GM23338 (cell line): ENCODE measurements around the gene RNF7. TPM values are rescaled to one million over a fixed set of nuclear protein-coding genes. Genes with fewer than 3 reads are reported as not detected.

ENCODE experiments used
- ATAC-seq: fragments of 200-7000 bp; cut with Tn5 transposase; 3 replicates; pipeline ENCODE4 v1.9.1; 2020
- DNase-seq: peaks from one replicate; pipeline ENCODE4 v3.0.0-alpha.2; 2015; ENCODE audit warnings: low spot score
- H2AFZ ChIP-seq: fragments of 200-600 bp; sonication (generic); 2 replicates; pipeline ENCODE4 v1.8.0; 2016; ENCODE audit warnings: antibody characterized with exemption, mild to moderate bottlenecking, moderate library complexity
- H3F3A ChIP-seq: fragments of 200-600 bp; sonication (generic); replicated peaks from 2 replicates; pipeline ENCODE4 v1.8.0; 2017; ENCODE audit warnings: antibody characterized with exemption, mixed run types, low read depth
- H3K27ac ChIP-seq: fragments of 200-600 bp; sonication (generic); 2 replicates; pipeline ENCODE4 v1.6.1; 2016; ENCODE audit warnings: low read depth
- H3K27me3 ChIP-seq: fragments of 200-600 bp; sonication (generic); 2 replicates; pipeline ENCODE4 v1.8.0; 2016; ENCODE audit warnings: mild to moderate bottlenecking, mixed run types, moderate library complexity; ENCODE audit not compliant: insufficient read depth
- H3K36me3 ChIP-seq: fragments of 200-600 bp; sonication (generic); 2 replicates; pipeline ENCODE4 v1.8.0; 2016; ENCODE audit warnings: mild to moderate bottlenecking; ENCODE audit not compliant: insufficient read depth
- H3K4me1 ChIP-seq: fragments of 200-600 bp; sonication (generic); 2 replicates; pipeline ENCODE4 v1.8.0; 2016; ENCODE audit warnings: mild to moderate bottlenecking, moderate library complexity; ENCODE audit not compliant: insufficient read depth
- H3K4me2 ChIP-seq: fragments of 200-600 bp; sonication (generic); 2 replicates; pipeline ENCODE4 v1.7.1; 2017; ENCODE audit warnings: mixed run types
- H3K4me3 ChIP-seq: fragments of 200-600 bp; sonication (generic); 2 replicates; pipeline ENCODE4 v1.6.1; 2016; ENCODE audit warnings: mixed run types
- H3K79me2 ChIP-seq: fragments of 200-600 bp; sonication (generic); replicated peaks from 2 replicates; pipeline ENCODE4 v1.8.0; 2017; ENCODE audit warnings: mild to moderate bottlenecking; ENCODE audit not compliant: insufficient read depth
- H3K9me2 ChIP-seq: fragments of 200-600 bp; sonication (generic); 2 replicates; pipeline ENCODE4 v1.8.0; 2017; ENCODE audit not compliant: insufficient read depth
- H4K20me1 ChIP-seq: fragments of 200-600 bp; sonication (generic); replicated peaks from 2 replicates; pipeline ENCODE4 v1.8.0; 2017; ENCODE audit warnings: mild to moderate bottlenecking; ENCODE audit not compliant: insufficient read depth
- H3K27ac Mint-ChIP-seq: 2 replicates; pipeline ENCODE4 v1.8.0; 2020; ENCODE audit warnings: inconsistent platforms, mild to moderate bottlenecking, moderate library complexity, mixed read lengths
- H3K27me3 Mint-ChIP-seq: 3 replicates; pipeline ENCODE4 v1.8.0; 2022; ENCODE audit warnings: low read depth, mild to moderate bottlenecking, moderate library complexity, mixed read lengths, inconsistent platforms; ENCODE audit not compliant: insufficient read depth, poor library complexity
- H3K36me3 Mint-ChIP-seq: 3 replicates; pipeline ENCODE4 v1.8.0; 2021; ENCODE audit warnings: low read depth, mild to moderate bottlenecking, inconsistent platforms, moderate library complexity, mixed read lengths
- H3K4me1 Mint-ChIP-seq: 3 replicates; pipeline ENCODE4 v1.8.0; 2020; ENCODE audit warnings: mild to moderate bottlenecking, inconsistent platforms, mixed read lengths
- H3K4me3 Mint-ChIP-seq: 3 replicates; pipeline ENCODE4 v1.8.0; 2021; ENCODE audit warnings: moderate library complexity, mild to moderate bottlenecking, inconsistent platforms, mixed read lengths
- H3K9me3 Mint-ChIP-seq: 3 replicates; pipeline ENCODE4 v1.8.0; 2020; ENCODE audit warnings: moderate library complexity, mild to moderate bottlenecking, inconsistent platforms, mixed read lengths
- CREB1 ChIP-seq: fragments of 250-450 bp; sonication (Bioruptor Pico); IDR thresholded peaks from 2 replicates; pipeline ENCODE4 v1.5.0; 2020; ENCODE audit warnings: low read depth, mild to moderate bottlenecking, moderate library complexity
- EZH2 ChIP-seq: fragments of 200-600 bp; sonication (generic); IDR thresholded peaks from one replicate; pipeline ENCODE4 v1.8.0; 2017; ENCODE audit warnings: antibody characterized with exemption, mild to moderate bottlenecking, low read depth; ENCODE audit not compliant: unreplicated experiment
- EZH2phosphoT487 ChIP-seq: fragments of 200-600 bp; sonication (generic); IDR thresholded peaks from one replicate; pipeline ENCODE4 v1.8.1; 2018; ENCODE audit warnings: antibody characterized with exemption; ENCODE audit not compliant: unreplicated experiment
- JUNB ChIP-seq: IDR thresholded peaks from one replicate; pipeline ENCODE4 v1.6.1; 2016; ENCODE audit warnings: antibody characterized with exemption; ENCODE audit not compliant: unreplicated experiment
- NANOG ChIP-seq: IDR thresholded peaks from 2 replicates; pipeline ENCODE4 v1.6.1; 2016; ENCODE audit warnings: antibody characterized with exemption, borderline replicate concordance
- POLR2AphosphoS5 ChIP-seq: IDR thresholded peaks from 2 replicates; pipeline ENCODE4 v1.6.1; 2016; ENCODE audit warnings: antibody characterized with exemption, low read depth
- STAT1 ChIP-seq: IDR thresholded peaks from one replicate; pipeline ENCODE4 v1.6.1; 2016; ENCODE audit warnings: antibody characterized with exemption; ENCODE audit not compliant: unreplicated experiment
- ZNF114 ChIP-seq: fragments of 250-450 bp; sonication (Bioruptor Pico); IDR thresholded peaks from 2 replicates; pipeline ENCODE4 v1.5.0; 2020; ENCODE audit warnings: mild to moderate bottlenecking, moderate library complexity
- ZNF331 ChIP-seq: fragments of 250-450 bp; sonication (Bioruptor Pico); IDR thresholded peaks from 2 replicates; pipeline ENCODE4 v1.5.0; 2020; ENCODE audit warnings: low read depth, mild to moderate bottlenecking, moderate library complexity
- ZNF462 ChIP-seq: fragments of 250-450 bp; sonication (Bioruptor Pico); IDR thresholded peaks from 2 replicates; pipeline ENCODE4 v1.5.0; 2020; ENCODE audit warnings: mild to moderate bottlenecking, moderate library complexity
- polyA plus RNA-seq: library from polyadenylated mRNA; unstranded; fragments of >200 nt; fragmentation: Nextera tagmentation; extraction: Ambion mirVana; gene quantifications from 2 replicates; pipeline ENCODE4 v1.2.1, GENCODE V29; 2016
- total RNA-seq: library from RNA; depleted of rRNA; stranded (reverse); fragments of >200 nt; shearing (Covaris generic); gene quantifications from 2 replicates; pipeline ENCODE4 v1.2.3, GENCODE V29; 2014
- TF ChIP-seq, protein P1 (sequence below): IDR thresholded peaks from one replicate; pipeline ENCODE4 v1.6.1; 2018; ENCODE audit warnings: antibody characterized with exemption; ENCODE audit not compliant: unreplicated experiment
- TF ChIP-seq, protein P2 (sequence below): IDR thresholded peaks from 2 replicates; pipeline ENCODE4 v1.6.1; 2016; ENCODE audit warnings: antibody characterized with exemption
- TF ChIP-seq, protein P3 (sequence below), 2 experiments: fragments of 200-600 bp in 1 of 2; sonication (generic) in 1 of 2; conservative IDR thresholded peaks; 2 replicates each; pipeline versions ENCODE4 v1.5.1 to v1.6.1; 2016 to 2017; ENCODE audit warnings: antibody characterized with exemption in 2 of 2, low read depth in 2 of 2, mild to moderate bottlenecking in 2 of 2, moderate library complexity in 1 of 2

Gene RNF7
- total and polyA plus RNA-seq, 2 experiments from 2014 or later, result 156 to 254 TPM

GRCh38 chr3:141708367-141708766 lies 29.7 kb upstream of the RNF7 start:
- H3K4me3 ChIP-seq, result no peak overlapping the region
- no peaks in the 10 kb centered on the region for H3K9me3 Mint-ChIP-seq
- no peaks in the 10 kb centered on the region for H3K4me1 ChIP-seq
- no peak overlapping the region for H2AFZ ChIP-seq
- no peaks in the 10 kb centered on the region for H3F3A ChIP-seq
- ATAC-seq, result no peak
- H3K4me1 Mint-ChIP-seq, result no peaks in the 10 kb centered on the region
- no peaks in the 10 kb centered on the region for H3K27me3 ChIP-seq
- no peaks in the 10 kb centered on the region for H3K36me3 Mint-ChIP-seq
- no peak for TF ChIP-seq STAT1
- no peak for TF ChIP-seq ZNF462 (CRISPR knock-in tag)
- TF ChIP-seq, protein P1, sequence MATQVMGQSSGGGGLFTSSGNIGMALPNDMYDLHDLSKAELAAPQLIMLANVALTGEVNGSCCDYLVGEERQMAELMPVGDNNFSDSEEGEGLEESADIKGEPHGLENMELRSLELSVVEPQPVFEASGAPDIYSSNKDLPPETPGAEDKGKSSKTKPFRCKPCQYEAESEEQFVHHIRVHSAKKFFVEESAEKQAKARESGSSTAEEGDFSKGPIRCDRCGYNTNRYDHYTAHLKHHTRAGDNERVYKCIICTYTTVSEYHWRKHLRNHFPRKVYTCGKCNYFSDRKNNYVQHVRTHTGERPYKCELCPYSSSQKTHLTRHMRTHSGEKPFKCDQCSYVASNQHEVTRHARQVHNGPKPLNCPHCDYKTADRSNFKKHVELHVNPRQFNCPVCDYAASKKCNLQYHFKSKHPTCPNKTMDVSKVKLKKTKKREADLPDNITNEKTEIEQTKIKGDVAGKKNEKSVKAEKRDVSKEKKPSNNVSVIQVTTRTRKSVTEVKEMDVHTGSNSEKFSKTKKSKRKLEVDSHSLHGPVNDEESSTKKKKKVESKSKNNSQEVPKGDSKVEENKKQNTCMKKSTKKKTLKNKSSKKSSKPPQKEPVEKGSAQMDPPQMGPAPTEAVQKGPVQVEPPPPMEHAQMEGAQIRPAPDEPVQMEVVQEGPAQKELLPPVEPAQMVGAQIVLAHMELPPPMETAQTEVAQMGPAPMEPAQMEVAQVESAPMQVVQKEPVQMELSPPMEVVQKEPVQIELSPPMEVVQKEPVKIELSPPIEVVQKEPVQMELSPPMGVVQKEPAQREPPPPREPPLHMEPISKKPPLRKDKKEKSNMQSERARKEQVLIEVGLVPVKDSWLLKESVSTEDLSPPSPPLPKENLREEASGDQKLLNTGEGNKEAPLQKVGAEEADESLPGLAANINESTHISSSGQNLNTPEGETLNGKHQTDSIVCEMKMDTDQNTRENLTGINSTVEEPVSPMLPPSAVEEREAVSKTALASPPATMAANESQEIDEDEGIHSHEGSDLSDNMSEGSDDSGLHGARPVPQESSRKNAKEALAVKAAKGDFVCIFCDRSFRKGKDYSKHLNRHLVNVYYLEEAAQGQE, result no peak
- no peak for TF ChIP-seq NANOG
- TF ChIP-seq POLR2AphosphoS5, result no peak
- TF ChIP-seq EZH2, result no peak
- TF ChIP-seq, protein P2, sequence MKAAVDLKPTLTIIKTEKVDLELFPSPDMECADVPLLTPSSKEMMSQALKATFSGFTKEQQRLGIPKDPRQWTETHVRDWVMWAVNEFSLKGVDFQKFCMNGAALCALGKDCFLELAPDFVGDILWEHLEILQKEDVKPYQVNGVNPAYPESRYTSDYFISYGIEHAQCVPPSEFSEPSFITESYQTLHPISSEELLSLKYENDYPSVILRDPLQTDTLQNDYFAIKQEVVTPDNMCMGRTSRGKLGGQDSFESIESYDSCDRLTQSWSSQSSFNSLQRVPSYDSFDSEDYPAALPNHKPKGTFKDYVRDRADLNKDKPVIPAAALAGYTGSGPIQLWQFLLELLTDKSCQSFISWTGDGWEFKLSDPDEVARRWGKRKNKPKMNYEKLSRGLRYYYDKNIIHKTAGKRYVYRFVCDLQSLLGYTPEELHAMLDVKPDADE, result no peak
- no peak for TF ChIP-seq EZH2phosphoT487
- TF ChIP-seq ZNF331 (CRISPR knock-in tag), result no peak
- no peak for TF ChIP-seq CREB1
- no peak for TF ChIP-seq JUNB
- TF ChIP-seq, protein P3, sequence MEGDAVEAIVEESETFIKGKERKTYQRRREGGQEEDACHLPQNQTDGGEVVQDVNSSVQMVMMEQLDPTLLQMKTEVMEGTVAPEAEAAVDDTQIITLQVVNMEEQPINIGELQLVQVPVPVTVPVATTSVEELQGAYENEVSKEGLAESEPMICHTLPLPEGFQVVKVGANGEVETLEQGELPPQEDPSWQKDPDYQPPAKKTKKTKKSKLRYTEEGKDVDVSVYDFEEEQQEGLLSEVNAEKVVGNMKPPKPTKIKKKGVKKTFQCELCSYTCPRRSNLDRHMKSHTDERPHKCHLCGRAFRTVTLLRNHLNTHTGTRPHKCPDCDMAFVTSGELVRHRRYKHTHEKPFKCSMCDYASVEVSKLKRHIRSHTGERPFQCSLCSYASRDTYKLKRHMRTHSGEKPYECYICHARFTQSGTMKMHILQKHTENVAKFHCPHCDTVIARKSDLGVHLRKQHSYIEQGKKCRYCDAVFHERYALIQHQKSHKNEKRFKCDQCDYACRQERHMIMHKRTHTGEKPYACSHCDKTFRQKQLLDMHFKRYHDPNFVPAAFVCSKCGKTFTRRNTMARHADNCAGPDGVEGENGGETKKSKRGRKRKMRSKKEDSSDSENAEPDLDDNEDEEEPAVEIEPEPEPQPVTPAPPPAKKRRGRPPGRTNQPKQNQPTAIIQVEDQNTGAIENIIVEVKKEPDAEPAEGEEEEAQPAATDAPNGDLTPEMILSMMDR (conservative IDR thresholded peaks at IDR 0.05; ENCODE audit: low read depth in 2 of 2), result no peak
- no peak for TF ChIP-seq ZNF114
- H4K20me1 ChIP-seq, result no peaks in the 10 kb centered on the region
- DNase-seq, result no peak
- 0 out of 2 replicates have a peak, but pooled peaks cover 5% of the 10 kb centered on the region for H3K9me2 ChIP-seq
- no peak overlapping the region for H3K27ac ChIP-seq
- no peak overlapping the region for H3K4me3 Mint-ChIP-seq
- no peak overlapping the region for H3K27ac Mint-ChIP-seq
- peaks cover 4% of the 10 kb centered on the region for H3K27me3 Mint-ChIP-seq
- H3K36me3 ChIP-seq, result no peaks in the 10 kb centered on the region
- H3K79me2 ChIP-seq, result no peaks in the 10 kb centered on the region
- H3K4me2 ChIP-seq, result no peak overlapping the region
